ENCODE data around the gene PCA3. TPM values are rescaled to one million over a fixed set of nuclear protein-coding genes. Genes with fewer than 3 reads are reported as not detected.

PCA3 gene
- total and polyA plus RNA-seq, 3 experiments from 2014 or later: not detected

- Histone ChIP-seq H3K4me1 (ENCODE audit: insufficient read depth, low read length) (no peaks in the 10 kb centered on the region), H3K4me3 (ENCODE audit: low read length) (no peak overlapping the region), H3K9me3 (ENCODE audit: low read length) (no peaks in the 10 kb centered on the region), H3K27ac (ENCODE audit: low read depth, low read length) (no peak overlapping the region), H3K36me3 (ENCODE audit: insufficient read depth, low read length) (no peaks in the 10 kb centered on the region), H3K27me3 (ENCODE audit: insufficient read depth, low read length, poor library complexity, severe bottlenecking) (no peaks in the 10 kb centered on the region)
- CTCF ChIA-PET: no interaction called here
- DNase-seq: no peak
- no peak overlapping the region for H3K27ac Mint-ChIP-seq
- no peaks in the 10 kb centered on the region for H3K4me1 Mint-ChIP-seq
- H3K27me3 Mint-ChIP-seq: peaks cover 0 to 5% of the 10 kb centered on the region in 2 donors
- H3K4me3 Mint-ChIP-seq: no peak overlapping the region
- POLR2A ChIA-PET: no interaction called here
- no peaks in the 10 kb centered on the region for H3K36me3 Mint-ChIP-seq
- H3K9me3 Mint-ChIP-seq: no peaks in the 10 kb centered on the region
These were observed 29.7 kb downstream of the PCA3 start for GRCh38 chr9:76793784-76794431.

- H3K9me3 Mint-ChIP-seq: no peaks in the 10 kb centered on the region
- ChIA-PET CTCF (no interaction called here), POLR2A (no interaction called here)
These were observed 32.1 kb downstream of the PCA3 start for GRCh38 chr9:76796296-76796695.

GRCh38 chr9:76798527-76798926 is 34.3 kb downstream of the PCA3 start:
- Histone ChIP-seq H3K27me3 (ENCODE audit: insufficient read depth, low read length, poor library complexity, severe bottlenecking) (no peaks in the 10 kb centered on the region), H3K27ac (ENCODE audit: low read depth, low read length) (no peak overlapping the region), H3K9me3 (ENCODE audit: low read length) (no peaks in the 10 kb centered on the region), H3K4me1 (ENCODE audit: insufficient read depth, low read length) (no peaks in the 10 kb centered on the region), H3K4me3 (ENCODE audit: low read length) (no peak overlapping the region), H3K36me3 (ENCODE audit: insufficient read depth, low read length) (no peaks in the 10 kb centered on the region)
- POLR2A ChIA-PET: no interaction called here
- no peaks in the 10 kb centered on the region for H3K9me3 Mint-ChIP-seq
- CTCF ChIA-PET: no interaction called here
- H3K36me3 Mint-ChIP-seq: no peaks in the 10 kb centered on the region
- no peak overlapping the region for H3K27ac Mint-ChIP-seq
- no peaks in the 10 kb centered on the region for H3K4me1 Mint-ChIP-seq
- H3K27me3 Mint-ChIP-seq: peaks cover 7% of the 10 kb centered on the region in 2 donors
- no peak overlapping the region for H3K4me3 Mint-ChIP-seq
- no peak for DNase-seq

More at GRCh38 chr9:76796296-76796695, 32.1 kb downstream of the PCA3 start:
- H3K27ac Mint-ChIP-seq: no peak overlapping the region
- no peaks in the 10 kb centered on the region for H3K4me1 Mint-ChIP-seq
- no peak for DNase-seq
- H3K27ac ChIP-seq (ENCODE audit: low read depth, low read length): no peak overlapping the region
- peaks cover 4 to 7% of the 10 kb centered on the region in 2 donors for H3K27me3 Mint-ChIP-seq
- no peaks in the 10 kb centered on the region for H3K9me3 ChIP-seq (ENCODE audit: low read length)
- no peaks in the 10 kb centered on the region for H3K27me3 ChIP-seq (ENCODE audit: insufficient read depth, low read length, poor library complexity, severe bottlenecking)
- no peaks in the 10 kb centered on the region for H3K4me1 ChIP-seq (ENCODE audit: insufficient read depth, low read length)
- no peaks in the 10 kb centered on the region for H3K36me3 Mint-ChIP-seq
- H3K4me3 ChIP-seq (ENCODE audit: low read length): no peak overlapping the region
- no peak overlapping the region for H3K4me3 Mint-ChIP-seq
- H3K36me3 ChIP-seq (ENCODE audit: insufficient read depth, low read length): no peaks in the 10 kb centered on the region

GRCh38 chr9:76799473-76799872 is 35.2 kb downstream of the PCA3 start:
- Histone ChIP-seq H3K9me3 (ENCODE audit: low read length) (no peaks in the 10 kb centered on the region), H3K4me1 (ENCODE audit: insufficient read depth, low read length) (no peaks in the 10 kb centered on the region), H3K4me3 (ENCODE audit: low read length) (no peak overlapping the region), H3K27ac (ENCODE audit: low read depth, low read length) (no peak overlapping the region), H3K36me3 (ENCODE audit: insufficient read depth, low read length) (no peaks in the 10 kb centered on the region), H3K27me3 (ENCODE audit: insufficient read depth, low read length, poor library complexity, severe bottlenecking) (no peaks in the 10 kb centered on the region)
- POLR2A ChIA-PET: no interaction called here
- no peak overlapping the region for H3K27ac Mint-ChIP-seq
- no peaks in the 10 kb centered on the region for H3K36me3 Mint-ChIP-seq
- H3K4me3 Mint-ChIP-seq: no peak overlapping the region
- H3K4me1 Mint-ChIP-seq: no peaks in the 10 kb centered on the region
- CTCF ChIA-PET: no interaction called here
- H3K9me3 Mint-ChIP-seq: no peaks in the 10 kb centered on the region
- peaks cover 7% of the 10 kb centered on the region in 2 donors for H3K27me3 Mint-ChIP-seq
- no peak for DNase-seq

- Histone ChIP-seq H3K4me3 (ENCODE audit: low read length) (no peak overlapping the region), H3K4me1 (ENCODE audit: insufficient read depth, low read length) (no peaks in the 10 kb centered on the region), H3K36me3 (ENCODE audit: insufficient read depth, low read length) (no peaks in the 10 kb centered on the region), H3K27ac (ENCODE audit: low read depth, low read length) (no peak overlapping the region), H3K27me3 (ENCODE audit: insufficient read depth, low read length, poor library complexity, severe bottlenecking) (no peaks in the 10 kb centered on the region), H3K9me3 (ENCODE audit: low read length) (no peaks in the 10 kb centered on the region)
- DNase-seq: no peak
- H3K9me3 Mint-ChIP-seq: peaks cover 0 to 2% (median 0%) of the 10 kb centered on the region in 5 donors
- H3K27me3 Mint-ChIP-seq: peaks cover 4 to 12% of the 10 kb centered on the region in 2 donors
- no peaks in the 10 kb centered on the region for H3K36me3 Mint-ChIP-seq
- ChIA-PET POLR2A (no interaction called here), CTCF (interaction anchor here (0.8 to 1.1 kb wide), 2 partner anchors 11 to 16 kb away, joined by 3 read pairs; no protein-coding TSS in a partner anchor)
- no peak overlapping the region for H3K27ac Mint-ChIP-seq
- no peaks in the 10 kb centered on the region for H3K4me1 Mint-ChIP-seq
- no peak overlapping the region for H3K4me3 Mint-ChIP-seq
These were observed 36.7 kb downstream of the PCA3 start for GRCh38 chr9:76800901-76801300.

GRCh38 chr9:76803083-76803482 is 38.8 kb downstream of the PCA3 start:
- peaks cover 4 to 12% of the 10 kb centered on the region in 2 donors for H3K27me3 Mint-ChIP-seq
- Histone ChIP-seq H3K27me3 (ENCODE audit: insufficient read depth, low read length, poor library complexity, severe bottlenecking) (no peaks in the 10 kb centered on the region), H3K4me3 (ENCODE audit: low read length) (no peak overlapping the region), H3K36me3 (ENCODE audit: insufficient read depth, low read length) (no peaks in the 10 kb centered on the region), H3K27ac (ENCODE audit: low read depth, low read length) (no peak overlapping the region), H3K9me3 (ENCODE audit: low read length) (no peaks in the 10 kb centered on the region), H3K4me1 (ENCODE audit: insufficient read depth, low read length) (no peaks in the 10 kb centered on the region)
- POLR2A ChIA-PET: no interaction called here
- no peak overlapping the region for H3K4me3 Mint-ChIP-seq
- no peaks in the 10 kb centered on the region for H3K36me3 Mint-ChIP-seq
- H3K27ac Mint-ChIP-seq: no peak overlapping the region
- DNase-seq: no peak
- no peaks in the 10 kb centered on the region for H3K4me1 Mint-ChIP-seq
- H3K9me3 Mint-ChIP-seq: peaks cover 0 to 2% (median 0%) of the 10 kb centered on the region in 5 donors
- CTCF ChIA-PET: no interaction called here

GRCh38 chr9:76803762-76804161 is 39.5 kb downstream of the PCA3 start:
- Mint-ChIP-seq H3K27me3 (peaks cover 7 to 18% of the 10 kb centered on the region in 2 donors), H3K4me3 (no peak overlapping the region), H3K9me3 (peaks cover 0 to 3% (median 0%) of the 10 kb centered on the region in 5 donors), H3K4me1 (no peaks in the 10 kb centered on the region), H3K27ac (no peak overlapping the region), H3K36me3 (no peaks in the 10 kb centered on the region)
- Histone ChIP-seq H3K4me3 (ENCODE audit: low read length) (no peak overlapping the region), H3K27me3 (ENCODE audit: insufficient read depth, low read length, poor library complexity, severe bottlenecking) (no peaks in the 10 kb centered on the region), H3K4me1 (ENCODE audit: insufficient read depth, low read length) (no peaks in the 10 kb centered on the region), H3K36me3 (ENCODE audit: insufficient read depth, low read length) (no peaks in the 10 kb centered on the region), H3K9me3 (ENCODE audit: low read length) (no peaks in the 10 kb centered on the region), H3K27ac (ENCODE audit: low read depth, low read length) (no peak overlapping the region)
- POLR2A ChIA-PET: no interaction called here
- no peak for DNase-seq
- CTCF ChIA-PET: no interaction called here

GRCh38 chr9:76808636-76809035 is 44.4 kb downstream of the PCA3 start:
- no peaks in the 10 kb centered on the region for H3K36me3 ChIP-seq (ENCODE audit: insufficient read depth, low read length)
- no peaks in the 10 kb centered on the region for H3K9me3 ChIP-seq (ENCODE audit: low read length)
- POLR2A ChIA-PET: no interaction called here
- H3K27me3 ChIP-seq (ENCODE audit: insufficient read depth, low read length, poor library complexity, severe bottlenecking): no peaks in the 10 kb centered on the region
- Mint-ChIP-seq H3K36me3 (no peaks in the 10 kb centered on the region), H3K27ac (no peak overlapping the region), H3K4me3 (no peak overlapping the region), H3K27me3 (peaks cover 13 to 16% of the 10 kb centered on the region in 2 donors), H3K4me1 (no peaks in the 10 kb centered on the region), H3K9me3 (peaks cover 0 to 3% (median 0%) of the 10 kb centered on the region in 5 donors)
- H3K27ac ChIP-seq (ENCODE audit: low read depth, low read length): no peak overlapping the region
- CTCF ChIA-PET: no interaction called here
- H3K4me1 ChIP-seq (ENCODE audit: insufficient read depth, low read length): no peaks in the 10 kb centered on the region
- no peak for DNase-seq
- no peak overlapping the region for H3K4me3 ChIP-seq (ENCODE audit: low read length)

Measured in CD8-positive, alpha-beta memory T cell (primary cell).